ENCODE results near the gene KHDRBS2. TPM values are rescaled to one million over a fixed set of nuclear protein-coding genes. Genes with fewer than 3 reads are reported as not detected.

Gene KHDRBS2
- polyA plus RNA-seq, 1 donor from 2014 or later = 4.4 TPM

- H3K27me3 Mint-ChIP-seq = no peaks in the 10 kb centered on the region
- no peak overlapping the region for H3K27ac Mint-ChIP-seq
- no peaks in the 10 kb centered on the region for H3K4me1 Mint-ChIP-seq
- H3K9me3 Mint-ChIP-seq = peaks cover 0 to 2% (median 0%) of the 10 kb centered on the region in 3 donors
- H3K36me3 Mint-ChIP-seq = peaks cover 2% of the 10 kb centered on the region
- no peak overlapping the region for H3K4me3 Mint-ChIP-seq
Observed at GRCh38 chr6:61909486-61909885, 376.5 kb downstream of the KHDRBS2 start.

GRCh38 chr6:61901748-61902147 lies 384.3 kb downstream of the KHDRBS2 start:
- no peak overlapping the region for H3K4me3 Mint-ChIP-seq
- H3K9me3 Mint-ChIP-seq = no peaks in the 10 kb centered on the region
- no peaks in the 10 kb centered on the region for H3K4me1 Mint-ChIP-seq

GRCh38 chr6:61894536-61894935 lies 391.5 kb downstream of the KHDRBS2 start:
- no peaks in the 10 kb centered on the region for H3K27me3 Mint-ChIP-seq
- H3K4me1 Mint-ChIP-seq = no peaks in the 10 kb centered on the region
- H3K4me3 Mint-ChIP-seq = no peak overlapping the region
- peaks cover 3% of the 10 kb centered on the region for H3K36me3 Mint-ChIP-seq
- no peak overlapping the region for H3K27ac Mint-ChIP-seq
- H3K9me3 Mint-ChIP-seq = peaks cover 0 to 3% (median 0%) of the 10 kb centered on the region in 3 donors

More at GRCh38 chr6:61901748-61902147, 384.3 kb downstream of the KHDRBS2 start:
- peaks cover 5% of the 10 kb centered on the region for H3K36me3 Mint-ChIP-seq
- no peaks in the 10 kb centered on the region for H3K27me3 Mint-ChIP-seq
- no peak overlapping the region for H3K27ac Mint-ChIP-seq

- no peaks in the 10 kb centered on the region for H3K9me3 Mint-ChIP-seq
- no peak overlapping the region for H3K27ac Mint-ChIP-seq
- H3K4me3 Mint-ChIP-seq = no peak overlapping the region
- H3K27me3 Mint-ChIP-seq = no peaks in the 10 kb centered on the region
- no peaks in the 10 kb centered on the region for H3K36me3 Mint-ChIP-seq
- peaks cover 0 to 8% (median 6%) of the 10 kb centered on the region in 3 donors for H3K4me1 Mint-ChIP-seq
Observed at GRCh38 chr6:61887423-61887822, 398.6 kb downstream of the KHDRBS2 start.

- H3K9me3 Mint-ChIP-seq = no peaks in the 10 kb centered on the region
- H3K36me3 Mint-ChIP-seq = no peaks in the 10 kb centered on the region
- peaks cover 0 to 8% (median 6%) of the 10 kb centered on the region in 3 donors for H3K4me1 Mint-ChIP-seq
- H3K4me3 Mint-ChIP-seq = no peak overlapping the region
- no peaks in the 10 kb centered on the region for H3K27me3 Mint-ChIP-seq
- H3K27ac Mint-ChIP-seq = no peak overlapping the region
Observed at GRCh38 chr6:61886608-61887259, 399.3 kb downstream of the KHDRBS2 start.

- H3K36me3 Mint-ChIP-seq = peaks cover 8% of the 10 kb centered on the region
- H3K27me3 Mint-ChIP-seq = no peaks in the 10 kb centered on the region
- H3K27ac Mint-ChIP-seq = peak overlapping the region in 1 of 3 donors; percentile 71
- H3K4me1 Mint-ChIP-seq = peaks cover 0 to 1% (median 0%) of the 10 kb centered on the region in 3 donors
- H3K9me3 Mint-ChIP-seq = peaks cover 5 to 12% (median 7%) of the 10 kb centered on the region in 3 donors
- no peak overlapping the region for H3K4me3 Mint-ChIP-seq
Observed at GRCh38 chr6:61869632-61870400, 416.2 kb downstream of the KHDRBS2 start.

- H3K36me3 Mint-ChIP-seq = peaks cover 8% of the 10 kb centered on the region
- H3K9me3 Mint-ChIP-seq = peaks cover 7 to 14% (median 11%) of the 10 kb centered on the region in 3 donors
- H3K4me3 Mint-ChIP-seq = no peak overlapping the region
- H3K4me1 Mint-ChIP-seq = peaks cover 3 to 5% (median 3%) of the 10 kb centered on the region in 3 donors
- H3K27me3 Mint-ChIP-seq = no peaks in the 10 kb centered on the region
- no peak overlapping the region for H3K27ac Mint-ChIP-seq
Observed at GRCh38 chr6:61868507-61869080, 417.4 kb downstream of the KHDRBS2 start.

- Mint-ChIP-seq H3K4me3 (no peak overlapping the region), H3K27ac (no peak overlapping the region), H3K9me3 (peaks cover 7 to 16% (median 11%) of the 10 kb centered on the region in 3 donors), H3K27me3 (no peaks in the 10 kb centered on the region), H3K4me1 (peaks cover 11 to 15% (median 11%) of the 10 kb centered on the region in 3 donors), H3K36me3 (peaks cover 8% of the 10 kb centered on the region)
Observed at GRCh38 chr6:61867635-61868034, 418.4 kb downstream of the KHDRBS2 start.

GRCh38 chr6:61857541-61857940 lies 428.5 kb downstream of the KHDRBS2 start:
- H3K4me3 Mint-ChIP-seq = no peak overlapping the region
- peaks cover 2 to 20% (median 3%) of the 10 kb centered on the region in 3 donors for H3K9me3 Mint-ChIP-seq
- peaks cover 0 to 6% (median 5%) of the 10 kb centered on the region in 3 donors for H3K4me1 Mint-ChIP-seq
- no peaks in the 10 kb centered on the region for H3K27me3 Mint-ChIP-seq
- H3K27ac Mint-ChIP-seq = no peak overlapping the region
- H3K36me3 Mint-ChIP-seq = peaks cover 4% of the 10 kb centered on the region

- H3K36me3 Mint-ChIP-seq = no peaks in the 10 kb centered on the region
- H3K4me1 Mint-ChIP-seq = peaks cover 0 to 4% (median 3%) of the 10 kb centered on the region in 3 donors
- H3K27me3 Mint-ChIP-seq = no peaks in the 10 kb centered on the region
- H3K4me3 Mint-ChIP-seq = no peak overlapping the region
- H3K27ac Mint-ChIP-seq = no peak overlapping the region
- H3K9me3 Mint-ChIP-seq = no peaks in the 10 kb centered on the region
Observed at GRCh38 chr6:61841958-61842357, 444.1 kb downstream of the KHDRBS2 start.

- no peaks in the 10 kb centered on the region for H3K36me3 Mint-ChIP-seq
- H3K4me3 Mint-ChIP-seq = no peak overlapping the region
- no peaks in the 10 kb centered on the region for H3K9me3 Mint-ChIP-seq
- no peak overlapping the region for H3K27ac Mint-ChIP-seq
- H3K4me1 Mint-ChIP-seq = no peaks in the 10 kb centered on the region
- H3K27me3 Mint-ChIP-seq = no peaks in the 10 kb centered on the region
Observed at GRCh38 chr6:61835237-61835636, 450.8 kb downstream of the KHDRBS2 start.

- H3K4me1 Mint-ChIP-seq = no peaks in the 10 kb centered on the region
- no peak overlapping the region for H3K27ac Mint-ChIP-seq
- no peak overlapping the region for H3K4me3 Mint-ChIP-seq
- H3K36me3 Mint-ChIP-seq = no peaks in the 10 kb centered on the region
- no peaks in the 10 kb centered on the region for H3K9me3 Mint-ChIP-seq
- H3K27me3 Mint-ChIP-seq = no peaks in the 10 kb centered on the region
Observed at GRCh38 chr6:61833176-61833755, 452.8 kb downstream of the KHDRBS2 start.

GRCh38 chr6:61817716-61818115 lies 468.3 kb downstream of the KHDRBS2 start:
- peaks cover 6% of the 10 kb centered on the region for H3K36me3 Mint-ChIP-seq
- no peaks in the 10 kb centered on the region for H3K27me3 Mint-ChIP-seq
- H3K27ac Mint-ChIP-seq = no peak overlapping the region
- no peaks in the 10 kb centered on the region for H3K9me3 Mint-ChIP-seq
- no peak overlapping the region for H3K4me3 Mint-ChIP-seq
- H3K4me1 Mint-ChIP-seq = peaks cover 5 to 6% (median 6%) of the 10 kb centered on the region in 3 donors

- no peak overlapping the region for H3K4me3 Mint-ChIP-seq
- H3K9me3 Mint-ChIP-seq = peaks cover 0 to 7% (median 0%) of the 10 kb centered on the region in 3 donors
- H3K4me1 Mint-ChIP-seq = no peaks in the 10 kb centered on the region
- no peaks in the 10 kb centered on the region for H3K27me3 Mint-ChIP-seq
- no peak overlapping the region for H3K27ac Mint-ChIP-seq
- no peaks in the 10 kb centered on the region for H3K36me3 Mint-ChIP-seq
Observed at GRCh38 chr6:61810047-61810446, 476.0 kb downstream of the KHDRBS2 start.

GRCh38 chr6:61809004-61809595 lies 476.9 kb downstream of the KHDRBS2 start:
- Mint-ChIP-seq H3K27me3 (no peaks in the 10 kb centered on the region), H3K4me3 (no peak overlapping the region), H3K27ac (no peak overlapping the region), H3K36me3 (no peaks in the 10 kb centered on the region), H3K9me3 (peaks cover 0 to 10% (median 0%) of the 10 kb centered on the region in 3 donors), H3K4me1 (no peaks in the 10 kb centered on the region)
